ENCODE data around the gene ATP5MK.

ATP5MK gene

DNA sequence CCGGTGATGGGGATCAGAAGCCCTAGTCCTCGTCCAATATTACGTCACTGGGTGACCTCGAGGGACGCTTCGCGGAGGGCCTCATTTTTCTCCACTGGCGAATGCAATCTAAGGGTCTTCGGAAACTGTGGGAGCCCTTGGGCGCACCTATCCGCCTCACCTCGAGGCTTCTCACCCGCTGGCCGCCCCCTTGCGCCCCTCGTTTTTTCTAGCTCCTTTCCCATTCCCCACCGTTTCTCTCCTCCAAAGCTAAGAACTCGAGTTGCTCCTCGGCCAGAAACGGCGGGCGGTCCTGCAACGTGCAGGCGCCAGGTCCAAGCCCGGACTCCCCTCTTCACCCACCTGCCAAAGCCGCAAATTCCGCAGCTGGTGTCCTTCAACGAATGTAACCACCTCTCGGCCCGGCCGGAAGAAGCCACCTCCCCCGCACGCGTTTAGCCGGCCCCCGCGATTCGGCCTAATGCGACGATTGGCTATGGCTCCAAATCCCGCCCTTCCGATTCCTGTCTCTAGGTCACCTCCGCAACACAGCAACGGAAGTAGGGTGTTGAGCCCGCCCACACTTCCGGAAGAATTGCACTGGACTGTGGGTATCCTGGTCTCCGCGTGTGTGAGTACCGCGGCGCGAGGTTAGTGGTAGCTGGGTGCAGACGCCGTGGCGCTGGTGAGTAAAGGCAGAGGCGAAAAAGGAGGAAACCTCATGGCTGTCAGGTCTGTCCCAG lies at the start of gene ATP5MK, which contains the start of gene PDCD11 (continued):
- TF ChIP-seq, protein P1, sequence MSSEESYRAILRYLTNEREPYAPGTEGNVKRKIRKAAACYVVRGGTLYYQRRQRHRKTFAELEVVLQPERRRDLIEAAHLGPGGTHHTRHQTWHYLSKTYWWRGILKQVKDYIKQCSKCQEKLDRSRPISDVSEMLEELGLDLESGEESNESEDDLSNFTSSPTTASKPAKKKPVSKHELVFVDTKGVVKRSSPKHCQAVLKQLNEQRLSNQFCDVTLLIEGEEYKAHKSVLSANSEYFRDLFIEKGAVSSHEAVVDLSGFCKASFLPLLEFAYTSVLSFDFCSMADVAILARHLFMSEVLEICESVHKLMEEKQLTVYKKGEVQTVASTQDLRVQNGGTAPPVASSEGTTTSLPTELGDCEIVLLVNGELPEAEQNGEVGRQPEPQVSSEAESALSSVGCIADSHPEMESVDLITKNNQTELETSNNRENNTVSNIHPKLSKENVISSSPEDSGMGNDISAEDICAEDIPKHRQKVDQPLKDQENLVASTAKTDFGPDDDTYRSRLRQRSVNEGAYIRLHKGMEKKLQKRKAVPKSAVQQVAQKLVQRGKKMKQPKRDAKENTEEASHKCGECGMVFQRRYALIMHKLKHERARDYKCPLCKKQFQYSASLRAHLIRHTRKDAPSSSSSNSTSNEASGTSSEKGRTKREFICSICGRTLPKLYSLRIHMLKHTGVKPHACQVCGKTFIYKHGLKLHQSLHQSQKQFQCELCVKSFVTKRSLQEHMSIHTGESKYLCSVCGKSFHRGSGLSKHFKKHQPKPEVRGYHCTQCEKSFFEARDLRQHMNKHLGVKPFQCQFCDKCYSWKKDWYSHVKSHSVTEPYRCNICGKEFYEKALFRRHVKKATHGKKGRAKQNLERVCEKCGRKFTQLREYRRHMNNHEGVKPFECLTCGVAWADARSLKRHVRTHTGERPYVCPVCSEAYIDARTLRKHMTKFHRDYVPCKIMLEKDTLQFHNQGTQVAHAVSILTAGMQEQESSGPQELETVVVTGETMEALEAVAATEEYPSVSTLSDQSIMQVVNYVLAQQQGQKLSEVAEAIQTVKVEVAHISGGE (tag by site-specific recombination; conservative IDR thresholded peaks at IDR 0.05; ENCODE audit: low read depth): peak; percentile 89
- TF ChIP-seq ZNF549 (tag by site-specific recombination; IDR thresholded peaks at IDR 0.05): no peak
- TF ChIP-seq, protein P2, sequence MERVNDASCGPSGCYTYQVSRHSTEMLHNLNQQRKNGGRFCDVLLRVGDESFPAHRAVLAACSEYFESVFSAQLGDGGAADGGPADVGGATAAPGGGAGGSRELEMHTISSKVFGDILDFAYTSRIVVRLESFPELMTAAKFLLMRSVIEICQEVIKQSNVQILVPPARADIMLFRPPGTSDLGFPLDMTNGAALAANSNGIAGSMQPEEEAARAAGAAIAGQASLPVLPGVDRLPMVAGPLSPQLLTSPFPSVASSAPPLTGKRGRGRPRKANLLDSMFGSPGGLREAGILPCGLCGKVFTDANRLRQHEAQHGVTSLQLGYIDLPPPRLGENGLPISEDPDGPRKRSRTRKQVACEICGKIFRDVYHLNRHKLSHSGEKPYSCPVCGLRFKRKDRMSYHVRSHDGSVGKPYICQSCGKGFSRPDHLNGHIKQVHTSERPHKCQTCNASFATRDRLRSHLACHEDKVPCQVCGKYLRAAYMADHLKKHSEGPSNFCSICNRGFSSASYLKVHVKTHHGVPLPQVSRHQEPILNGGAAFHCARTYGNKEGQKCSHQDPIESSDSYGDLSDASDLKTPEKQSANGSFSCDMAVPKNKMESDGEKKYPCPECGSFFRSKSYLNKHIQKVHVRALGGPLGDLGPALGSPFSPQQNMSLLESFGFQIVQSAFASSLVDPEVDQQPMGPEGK (tag by site-specific recombination; IDR thresholded peaks at IDR 0.05): peak; percentile 79
- no peak; the same call in 1 of the 2 replicates for TF ChIP-seq ZNF324 (tag by site-specific recombination; IDR thresholded peaks at IDR 0.05)
- no peak for TF ChIP-seq ZNF184 (tag by site-specific recombination; IDR thresholded peaks at IDR 0.05)
- TF ChIP-seq ZNF837 (tag by site-specific recombination; IDR thresholded peaks at IDR 0.05): no peak
- TF ChIP-seq ZNF777 (tag by site-specific recombination; IDR thresholded peaks at IDR 0.05; ENCODE audit: borderline replicate concordance): no peak
- TF ChIP-seq, protein P3, sequence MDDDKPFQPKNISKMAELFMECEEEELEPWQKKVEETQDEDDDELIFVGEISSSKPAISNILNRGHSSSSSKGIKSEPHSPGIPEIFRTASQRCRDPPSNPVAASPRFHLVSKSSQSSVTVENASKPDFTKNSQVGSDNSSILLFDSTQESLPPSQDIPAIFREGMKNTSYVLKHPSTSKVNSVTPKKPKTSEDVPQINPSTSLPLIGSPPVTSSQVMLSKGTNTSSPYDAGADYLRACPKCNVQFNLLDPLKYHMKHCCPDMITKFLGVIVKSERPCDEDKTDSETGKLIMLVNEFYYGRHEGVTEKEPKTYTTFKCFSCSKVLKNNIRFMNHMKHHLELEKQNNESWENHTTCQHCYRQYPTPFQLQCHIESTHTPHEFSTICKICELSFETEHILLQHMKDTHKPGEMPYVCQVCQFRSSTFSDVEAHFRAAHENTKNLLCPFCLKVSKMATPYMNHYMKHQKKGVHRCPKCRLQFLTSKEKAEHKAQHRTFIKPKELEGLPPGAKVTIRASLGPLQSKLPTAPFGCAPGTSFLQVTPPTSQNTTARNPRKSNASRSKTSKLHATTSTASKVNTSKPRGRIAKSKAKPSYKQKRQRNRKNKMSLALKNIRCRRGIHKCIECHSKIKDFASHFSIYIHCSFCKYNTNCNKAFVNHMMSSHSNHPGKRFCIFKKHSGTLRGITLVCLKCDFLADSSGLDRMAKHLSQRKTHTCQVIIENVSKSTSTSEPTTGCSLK (tag by site-specific recombination; IDR thresholded peaks at IDR 0.05): no peak
- no peak for TF ChIP-seq ZSCAN30 (tag by site-specific recombination; IDR thresholded peaks at IDR 0.05)
- TF ChIP-seq, protein P4, sequence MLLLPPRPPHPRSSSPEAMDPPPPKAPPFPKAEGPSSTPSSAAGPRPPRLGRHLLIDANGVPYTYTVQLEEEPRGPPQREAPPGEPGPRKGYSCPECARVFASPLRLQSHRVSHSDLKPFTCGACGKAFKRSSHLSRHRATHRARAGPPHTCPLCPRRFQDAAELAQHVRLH (tag by site-specific recombination; IDR thresholded peaks at IDR 0.05): no peak
- no peak for TF ChIP-seq ZNF600 (tag by site-specific recombination; IDR thresholded peaks at IDR 0.05)
- peak; percentile 64; the same call in 1 of the 2 replicates for TF ChIP-seq KLF16 (tag by site-specific recombination; IDR thresholded peaks at IDR 0.05)
- TF ChIP-seq ZNF335 (tag by site-specific recombination; conservative IDR thresholded peaks at IDR 0.05): peak; percentile 94
- TF ChIP-seq SALL2 (tag by site-specific recombination; IDR thresholded peaks at IDR 0.05; ENCODE audit: borderline replicate concordance): no peak
- TF ChIP-seq ZNF626 (tag by site-specific recombination; IDR thresholded peaks at IDR 0.05): no peak
- no peak for TF ChIP-seq ZNF132 (tag by site-specific recombination; IDR thresholded peaks at IDR 0.05; ENCODE audit: borderline replicate concordance)
- TF ChIP-seq ZNF843 (tag by site-specific recombination; IDR thresholded peaks at IDR 0.05): no peak
- TF ChIP-seq ZNF16 (tag by site-specific recombination; IDR thresholded peaks at IDR 0.05; ENCODE audit: low read depth): no peak
- TF ChIP-seq ZNF157 (tag by site-specific recombination; IDR thresholded peaks at IDR 0.05): no peak
- no peak for TF ChIP-seq ZNF555 (tag by site-specific recombination; conservative IDR thresholded peaks at IDR 0.05)
- TF ChIP-seq ZNF670 (tag by site-specific recombination; IDR thresholded peaks at IDR 0.05; ENCODE audit: low read depth): no peak
- TF ChIP-seq, protein P5, sequence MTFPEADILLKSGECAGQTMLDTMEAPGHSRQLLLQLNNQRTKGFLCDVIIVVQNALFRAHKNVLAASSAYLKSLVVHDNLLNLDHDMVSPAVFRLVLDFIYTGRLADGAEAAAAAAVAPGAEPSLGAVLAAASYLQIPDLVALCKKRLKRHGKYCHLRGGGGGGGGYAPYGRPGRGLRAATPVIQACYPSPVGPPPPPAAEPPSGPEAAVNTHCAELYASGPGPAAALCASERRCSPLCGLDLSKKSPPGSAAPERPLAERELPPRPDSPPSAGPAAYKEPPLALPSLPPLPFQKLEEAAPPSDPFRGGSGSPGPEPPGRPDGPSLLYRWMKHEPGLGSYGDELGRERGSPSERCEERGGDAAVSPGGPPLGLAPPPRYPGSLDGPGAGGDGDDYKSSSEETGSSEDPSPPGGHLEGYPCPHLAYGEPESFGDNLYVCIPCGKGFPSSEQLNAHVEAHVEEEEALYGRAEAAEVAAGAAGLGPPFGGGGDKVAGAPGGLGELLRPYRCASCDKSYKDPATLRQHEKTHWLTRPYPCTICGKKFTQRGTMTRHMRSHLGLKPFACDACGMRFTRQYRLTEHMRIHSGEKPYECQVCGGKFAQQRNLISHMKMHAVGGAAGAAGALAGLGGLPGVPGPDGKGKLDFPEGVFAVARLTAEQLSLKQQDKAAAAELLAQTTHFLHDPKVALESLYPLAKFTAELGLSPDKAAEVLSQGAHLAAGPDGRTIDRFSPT (tag by site-specific recombination; IDR thresholded peaks at IDR 0.05): no peak
- TF ChIP-seq, protein P6, sequence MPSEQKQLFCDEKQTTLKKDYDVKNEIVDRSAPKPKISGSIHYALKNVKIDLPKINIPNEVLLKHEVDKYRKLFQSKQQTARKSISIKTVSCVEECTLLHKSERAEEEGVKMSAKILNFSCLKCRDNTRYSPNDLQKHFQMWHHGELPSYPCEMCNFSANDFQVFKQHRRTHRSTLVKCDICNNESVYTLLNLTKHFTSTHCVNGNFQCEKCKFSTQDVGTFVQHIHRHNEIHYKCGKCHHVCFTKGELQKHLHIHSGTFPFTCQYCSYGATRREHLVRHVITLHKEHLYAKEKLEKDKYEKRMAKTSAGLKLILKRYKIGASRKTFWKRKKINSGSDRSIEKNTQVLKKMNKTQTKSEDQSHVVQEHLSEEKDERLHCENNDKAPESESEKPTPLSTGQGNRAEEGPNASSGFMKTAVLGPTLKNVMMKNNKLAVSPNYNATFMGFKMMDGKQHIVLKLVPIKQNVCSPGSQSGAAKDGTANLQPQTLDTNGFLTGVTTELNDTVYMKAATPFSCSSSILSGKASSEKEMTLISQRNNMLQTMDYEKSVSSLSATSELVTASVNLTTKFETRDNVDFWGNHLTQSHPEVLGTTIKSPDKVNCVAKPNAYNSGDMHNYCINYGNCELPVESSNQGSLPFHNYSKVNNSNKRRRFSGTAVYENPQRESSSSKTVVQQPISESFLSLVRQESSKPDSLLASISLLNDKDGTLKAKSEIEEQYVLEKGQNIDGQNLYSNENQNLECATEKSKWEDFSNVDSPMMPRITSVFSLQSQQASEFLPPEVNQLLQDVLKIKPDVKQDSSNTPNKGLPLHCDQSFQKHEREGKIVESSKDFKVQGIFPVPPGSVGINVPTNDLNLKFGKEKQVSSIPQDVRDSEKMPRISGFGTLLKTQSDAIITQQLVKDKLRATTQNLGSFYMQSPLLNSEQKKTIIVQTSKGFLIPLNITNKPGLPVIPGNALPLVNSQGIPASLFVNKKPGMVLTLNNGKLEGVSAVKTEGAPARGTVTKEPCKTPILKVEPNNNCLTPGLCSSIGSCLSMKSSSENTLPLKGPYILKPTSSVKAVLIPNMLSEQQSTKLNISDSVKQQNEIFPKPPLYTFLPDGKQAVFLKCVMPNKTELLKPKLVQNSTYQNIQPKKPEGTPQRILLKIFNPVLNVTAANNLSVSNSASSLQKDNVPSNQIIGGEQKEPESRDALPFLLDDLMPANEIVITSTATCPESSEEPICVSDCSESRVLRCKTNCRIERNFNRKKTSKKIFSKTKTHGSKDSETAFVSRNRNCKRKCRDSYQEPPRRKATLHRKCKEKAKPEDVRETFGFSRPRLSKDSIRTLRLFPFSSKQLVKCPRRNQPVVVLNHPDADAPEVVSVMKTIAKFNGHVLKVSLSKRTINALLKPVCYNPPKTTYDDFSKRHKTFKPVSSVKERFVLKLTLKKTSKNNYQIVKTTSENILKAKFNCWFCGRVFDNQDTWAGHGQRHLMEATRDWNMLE (tag by site-specific recombination; conservative IDR thresholded peaks at IDR 0.05; ENCODE audit: low read depth): peak; percentile 90
- no peak for TF ChIP-seq KLF1 (tag by site-specific recombination; IDR thresholded peaks at IDR 0.05)

All from HEK293 (cell line).